ENCODE data around the gene SOWAHC.
"Not testable (repeated sequence)": the region's sequence is repeated elsewhere in the genome, so short reads cannot be mapped to it uniquely, and the experiment has no call there.

Gene SOWAHC

DNA sequence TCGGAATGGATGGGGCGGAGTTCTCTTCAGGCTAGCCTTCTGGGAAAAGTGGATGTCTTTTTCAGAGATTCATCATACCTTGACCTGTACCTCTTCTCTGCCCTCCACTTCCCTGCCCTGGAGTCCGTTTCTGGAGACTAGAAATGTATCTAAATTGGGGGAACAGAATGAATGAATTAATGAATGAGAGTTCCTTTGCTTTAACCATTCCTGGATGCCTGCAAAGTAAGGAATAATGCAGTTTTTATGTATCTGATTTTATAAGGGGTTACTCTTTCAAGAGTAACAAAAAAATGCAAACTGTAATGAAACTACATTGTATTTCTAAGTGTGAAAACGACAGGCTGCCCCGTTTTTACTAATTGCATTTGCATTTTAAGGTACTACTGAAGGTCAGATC, 2.0 kb downstream of the SOWAHC start:
- no peak for DNase-seq (ENCODE audit: low spot score)

GRCh38 chr2:109619032-109619615, 5.0 kb downstream of the SOWAHC start:
- DNase-seq (ENCODE audit: low spot score): no peak

GRCh38 chr2:109623297-109623696, 9.1 kb downstream of the SOWAHC start:
- no peak for DNase-seq (ENCODE audit: low spot score)

DNA sequence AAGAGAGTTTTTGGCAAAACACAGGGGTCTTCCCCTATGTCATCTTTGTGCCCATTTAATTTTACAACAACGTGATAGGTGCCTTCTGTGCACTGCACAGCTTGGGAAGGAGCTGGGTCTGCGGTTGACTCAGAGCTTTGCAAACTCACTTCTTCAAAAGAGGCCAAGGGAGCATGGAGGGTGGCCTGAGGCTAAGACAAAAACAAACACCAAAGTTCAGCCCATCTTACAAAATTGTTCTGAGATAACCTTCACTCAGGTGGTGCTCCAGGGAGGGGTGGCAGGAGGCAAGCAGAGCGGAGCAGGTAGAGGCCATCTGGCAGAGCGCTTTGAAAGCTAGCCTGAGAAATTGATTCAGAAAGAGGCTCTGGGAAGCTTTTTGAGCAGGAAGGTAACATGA, 9.8 kb downstream of the SOWAHC start:
- no peak for DNase-seq (ENCODE audit: low spot score)

GRCh38 chr2:109624339-109624738, 10.2 kb downstream of the SOWAHC start:
- DNase-seq (ENCODE audit: low spot score): no peak

DNA sequence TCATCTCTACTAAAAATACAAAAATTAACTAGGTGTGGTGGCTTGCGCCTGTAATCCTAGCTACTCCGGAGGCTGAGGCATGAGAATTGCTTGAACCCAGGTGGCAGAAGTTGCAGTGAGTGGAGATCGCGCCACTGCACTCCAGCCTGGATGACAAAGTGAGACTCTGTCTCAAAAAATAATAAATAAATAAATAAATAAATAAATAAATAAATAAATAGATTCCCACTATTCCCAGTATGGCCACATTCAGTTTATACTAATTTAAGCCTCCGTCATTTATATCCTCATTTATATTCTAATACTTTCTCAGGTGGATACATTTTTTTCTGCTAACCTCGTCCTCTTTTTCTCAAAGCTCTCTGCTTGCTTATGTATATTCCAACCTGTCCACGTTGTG, 14.2 kb downstream of the SOWAHC start:
- not testable (repeated sequence) for DNase-seq (ENCODE audit: low spot score)

DNA sequence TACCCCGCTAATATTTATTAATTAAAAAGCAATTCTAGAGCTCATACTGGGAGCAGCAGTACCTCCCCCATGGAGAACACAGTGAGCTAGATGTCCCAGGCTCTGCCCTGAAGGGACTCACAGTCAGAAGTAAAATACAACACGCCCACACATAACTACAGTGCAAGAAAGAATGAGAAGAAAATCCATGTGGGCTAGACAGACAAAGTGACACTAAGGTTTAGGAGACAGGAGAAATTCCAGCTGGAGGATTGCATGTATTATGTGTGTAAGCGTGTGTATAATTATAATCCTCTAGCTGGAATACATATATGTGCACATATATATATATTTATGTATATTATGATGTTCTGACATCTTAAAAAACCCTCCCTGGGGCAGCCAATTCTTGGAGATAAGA, 15.7 kb downstream of the SOWAHC start:
- no peak for DNase-seq (ENCODE audit: low spot score)

DNA sequence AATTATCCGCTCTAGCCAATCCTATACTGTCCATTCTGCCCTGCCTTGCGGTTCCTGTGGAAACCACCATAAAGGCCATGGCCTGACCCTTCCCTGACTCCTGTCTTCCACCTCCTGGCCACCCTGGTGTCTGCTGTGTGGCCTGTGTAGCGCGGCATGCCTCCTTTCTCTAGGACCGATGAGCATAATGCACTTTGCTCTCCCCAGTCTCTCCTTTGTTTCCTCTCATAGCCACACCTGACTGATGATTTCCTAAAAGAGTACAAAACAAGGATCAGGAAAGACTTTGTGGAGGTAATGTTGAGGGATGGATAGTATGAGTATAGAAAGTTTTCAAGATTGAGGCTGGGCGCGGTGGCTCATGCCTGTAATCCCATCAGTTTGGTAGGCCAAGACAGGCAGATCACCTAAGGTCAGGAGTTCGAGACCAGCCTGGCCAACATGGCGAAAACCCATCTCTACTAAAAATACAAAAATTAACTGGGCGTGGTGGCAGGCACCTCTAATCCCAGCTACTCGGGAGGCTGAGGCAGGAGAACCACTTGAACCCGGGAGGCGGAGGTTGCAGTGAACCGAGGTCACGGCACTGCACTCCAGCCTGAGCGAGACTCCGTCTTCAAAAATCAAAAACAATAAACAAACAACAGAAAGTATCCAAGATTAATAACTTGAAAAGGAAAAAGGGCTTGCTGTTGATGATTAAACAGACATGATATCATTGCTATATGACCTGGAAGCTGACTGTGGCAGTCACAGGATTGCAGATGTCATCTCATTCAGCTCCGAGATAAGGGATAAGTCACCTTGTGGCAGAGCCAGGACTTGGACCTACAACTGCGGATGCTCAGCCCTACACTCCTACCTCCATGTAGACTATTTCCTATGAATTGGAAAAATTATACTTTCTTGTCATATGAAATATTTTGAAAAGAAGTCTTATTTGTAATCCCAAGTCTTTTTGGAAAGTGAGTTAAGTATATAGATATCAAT, 16.6 kb downstream of the SOWAHC start:
- no peak for DNase-seq (ENCODE audit: low spot score)

DNA sequence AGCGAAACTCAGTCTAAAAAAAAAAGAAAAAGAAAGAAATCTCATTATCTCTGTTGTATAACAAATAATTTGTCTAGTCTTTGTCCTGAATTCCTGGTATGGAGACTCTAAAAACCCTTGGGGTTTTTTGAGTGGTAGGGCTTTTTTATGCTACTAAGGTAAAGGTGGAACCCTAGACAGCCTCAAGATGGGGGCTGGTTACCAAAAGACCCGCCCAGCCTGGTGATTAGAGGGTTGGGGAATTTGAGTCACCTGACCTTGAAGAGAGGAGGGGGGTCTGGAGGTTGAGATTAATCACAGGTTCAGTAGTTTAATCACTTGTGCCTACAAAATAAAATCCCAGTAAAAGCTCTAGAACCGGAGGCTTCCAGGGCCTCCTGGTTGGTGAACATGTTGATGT, 17.6 kb downstream of the SOWAHC start:
- DNase-seq (ENCODE audit: low spot score): no peak

DNA sequence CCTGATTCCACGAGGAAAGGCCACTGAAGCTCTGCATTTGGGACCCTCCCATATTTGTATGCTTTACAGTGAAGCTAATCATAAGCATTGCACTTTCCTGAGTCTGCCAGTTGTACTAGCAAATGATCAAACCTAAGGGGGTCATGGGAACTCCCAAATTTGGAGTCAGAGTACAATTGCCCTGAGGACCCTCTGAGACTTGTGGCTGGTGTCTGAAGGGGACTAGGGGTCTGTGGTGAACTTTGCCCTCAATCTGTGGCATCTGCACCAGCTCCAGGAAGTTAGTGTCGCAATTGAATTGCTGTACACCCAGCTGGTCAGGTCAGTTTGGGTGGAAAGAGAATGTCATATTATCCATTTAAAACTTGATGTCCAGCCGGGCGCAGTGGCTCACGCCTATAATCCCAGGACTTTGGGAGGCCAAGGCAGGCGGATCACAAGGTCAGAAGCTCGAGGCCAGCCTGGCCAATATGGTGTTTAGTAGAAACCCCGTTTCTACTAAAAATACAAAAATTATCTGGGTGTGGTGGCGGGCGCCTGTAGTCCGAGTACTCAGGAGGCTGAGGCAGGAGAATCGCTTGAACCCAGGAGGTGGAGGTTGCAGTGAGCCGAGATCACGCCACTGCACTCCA, 18.1 kb downstream of the SOWAHC start:
- no peak for DNase-seq (ENCODE audit: low spot score)

GRCh38 chr2:109633284-109633961, 19.3 kb downstream of the SOWAHC start:
- DNase-seq (ENCODE audit: low spot score): no peak

GRCh38 chr2:109635426-109636304, 21.5 kb downstream of the SOWAHC start:
- DNase-seq (ENCODE audit: low spot score): no peak

DNA sequence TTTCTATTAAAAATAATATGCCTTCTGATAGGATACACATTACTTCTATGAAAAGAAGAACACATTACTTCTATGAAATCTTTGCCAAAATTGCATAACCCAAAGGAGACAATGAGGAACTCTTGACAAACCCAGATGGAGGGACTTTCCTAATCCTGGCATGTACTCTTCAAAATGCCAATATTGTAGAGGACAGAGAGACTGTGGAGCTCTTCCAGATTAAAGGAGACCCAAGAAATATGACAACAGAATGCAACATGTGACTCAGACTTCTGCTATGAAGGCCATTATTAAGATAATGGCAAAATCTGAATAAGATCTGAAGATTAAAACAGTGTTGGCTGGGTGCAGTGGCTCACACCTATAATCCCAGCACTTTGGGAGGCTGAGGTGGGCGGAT, 22.2 kb downstream of the SOWAHC start:
- DNase-seq (ENCODE audit: low spot score): no peak

GRCh38 chr2:109637749-109638570, 23.8 kb downstream of the SOWAHC start:
- peak; percentile 49 for DNase-seq (ENCODE audit: low spot score)

GRCh38 chr2:109638795-109639194, 24.6 kb downstream of the SOWAHC start:
- DNase-seq (ENCODE audit: low spot score): no peak

GRCh38 chr2:109640000-109640399, 25.8 kb downstream of the SOWAHC start:
- not testable (repeated sequence) for DNase-seq (ENCODE audit: low spot score)

GRCh38 chr2:109644571-109645275, 30.6 kb downstream of the SOWAHC start:
- DNase-seq (ENCODE audit: low spot score): no peak

- DNase-seq (ENCODE audit: low spot score): no peak
Measured at GRCh38 chr2:109645412-109646184, 31.4 kb downstream of the SOWAHC start.

- no peak for DNase-seq (ENCODE audit: low spot score)
Measured at GRCh38 chr2:109646961-109647360, 32.8 kb downstream of the SOWAHC start.

Measured in kidney capillary endothelial cell (primary cell).